ENCODE measurements around the gene TFAM. TPM values are rescaled to one million over a fixed set of nuclear protein-coding genes. Genes with fewer than 3 reads are reported as not detected.
"Not testable (repeated sequence)": the region's sequence is repeated elsewhere in the genome, so short reads cannot be mapped to it uniquely, and the experiment has no call there.

TFAM gene
- total and polyA plus RNA-seq, 2 donors (not counting 1 experiment from before 2014, with no cell fraction given), result 8.2 to 38.4 TPM

DNA sequence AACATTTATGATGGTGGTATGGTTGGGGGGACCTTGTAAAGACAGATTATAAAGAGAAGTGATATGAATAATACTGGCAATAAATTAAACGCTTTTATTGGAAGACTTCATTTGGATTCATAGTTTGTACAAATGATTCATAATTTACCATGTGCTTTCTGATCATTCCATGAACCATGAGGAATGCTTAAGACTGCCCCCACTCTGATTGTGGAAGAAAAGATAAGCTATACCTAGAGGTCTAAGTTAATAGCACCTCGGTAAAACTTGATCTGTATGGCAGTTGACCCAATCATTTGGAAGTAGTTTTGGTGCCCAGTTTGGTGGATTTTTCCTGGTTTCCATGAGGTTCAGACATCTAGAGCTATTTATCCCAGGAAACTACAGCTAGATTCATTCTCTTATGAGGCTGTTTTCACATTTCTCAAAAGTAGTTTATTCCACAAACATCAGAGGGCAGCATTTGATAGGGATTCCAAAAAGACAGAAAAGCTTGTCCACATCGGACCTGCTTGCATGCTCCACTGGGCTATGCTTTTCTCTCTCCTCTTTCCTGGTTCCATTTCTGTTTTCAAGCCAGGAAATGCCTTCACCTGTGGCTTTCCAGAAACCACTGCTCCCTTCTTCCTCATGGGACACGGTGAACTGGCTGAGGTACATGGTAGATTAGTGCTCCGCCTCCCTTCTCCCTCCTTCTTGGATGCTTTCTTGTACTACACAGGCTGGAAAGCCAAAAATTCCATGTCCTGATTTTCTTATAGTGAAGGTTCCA, 29.2 kb downstream of the TFAM start:
- Histone ChIP-seq H3K79me2 (ENCODE audit: control insufficient read depth, insufficient read depth, low read length) (no peaks in the 10 kb centered on the region), H3K4me1 (ENCODE audit: control insufficient read depth in 2 of 2, insufficient read depth in 2 of 2, low read length in 2 of 2) (no peaks in the 10 kb centered on the region), H3K9ac (ENCODE audit: low read length) (no peak overlapping the region), H3K4me2 (replicated peaks; ENCODE audit: low read depth, low read length, poor library complexity, severe bottlenecking) (no peak overlapping the region), H3K36me3 (replicated peaks in 1 of 2; ENCODE audit: control extremely low read depth in 1 of 2, control insufficient read depth in 1 of 2, extremely low read depth in 1 of 2, insufficient read depth in 2 of 2, low read length in 1 of 2) (no peaks in the 10 kb centered on the region), H4K20me1 (ENCODE audit: control insufficient read depth, insufficient read depth, low read length, poor library complexity, severe bottlenecking) (no peaks in the 10 kb centered on the region), H3K27me3 (replicated peaks in 1 of 4; ENCODE audit: control extremely low read depth in 1 of 4, control insufficient read depth in 3 of 4, insufficient read depth in 4 of 4, low read length in 3 of 4) (peaks cover 0 to 6% (median 2%) of the 10 kb centered on the region in 4 experiments), H2AFZ (ENCODE audit: insufficient read depth, low read depth, low read length, poor library complexity, severe bottlenecking) (no peak overlapping the region), H3K27ac (ENCODE audit: low read length in 2 of 2) (no peak overlapping the region), H3K4me3 (ENCODE audit: control extremely low read depth in 1 of 5, extremely low read depth in 1 of 5, insufficient read depth in 1 of 5, low read depth in 2 of 5, low read length in 4 of 5) (no peak overlapping the region), H3K9me3 (ENCODE audit: control extremely low read depth in 1 of 3, control insufficient read depth in 2 of 3, insufficient read depth in 1 of 3, low read length in 2 of 3) (no peaks in the 10 kb centered on the region)
- intact Hi-C loops (cut with micrococcal nuclease), result no loop called here
- 54% methylated on average over 2 of the region's 5 CpGs for WGBS (ENCODE audit: insufficient coverage)
- H3K4me3 Mint-ChIP-seq, result no peak overlapping the region
- POLR2A ChIA-PET, result no interaction called here
- TF ChIP-seq, protein P1, sequence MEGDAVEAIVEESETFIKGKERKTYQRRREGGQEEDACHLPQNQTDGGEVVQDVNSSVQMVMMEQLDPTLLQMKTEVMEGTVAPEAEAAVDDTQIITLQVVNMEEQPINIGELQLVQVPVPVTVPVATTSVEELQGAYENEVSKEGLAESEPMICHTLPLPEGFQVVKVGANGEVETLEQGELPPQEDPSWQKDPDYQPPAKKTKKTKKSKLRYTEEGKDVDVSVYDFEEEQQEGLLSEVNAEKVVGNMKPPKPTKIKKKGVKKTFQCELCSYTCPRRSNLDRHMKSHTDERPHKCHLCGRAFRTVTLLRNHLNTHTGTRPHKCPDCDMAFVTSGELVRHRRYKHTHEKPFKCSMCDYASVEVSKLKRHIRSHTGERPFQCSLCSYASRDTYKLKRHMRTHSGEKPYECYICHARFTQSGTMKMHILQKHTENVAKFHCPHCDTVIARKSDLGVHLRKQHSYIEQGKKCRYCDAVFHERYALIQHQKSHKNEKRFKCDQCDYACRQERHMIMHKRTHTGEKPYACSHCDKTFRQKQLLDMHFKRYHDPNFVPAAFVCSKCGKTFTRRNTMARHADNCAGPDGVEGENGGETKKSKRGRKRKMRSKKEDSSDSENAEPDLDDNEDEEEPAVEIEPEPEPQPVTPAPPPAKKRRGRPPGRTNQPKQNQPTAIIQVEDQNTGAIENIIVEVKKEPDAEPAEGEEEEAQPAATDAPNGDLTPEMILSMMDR (IDR thresholded peaks at IDR 0.05), result no peak
- no peak for TF ChIP-seq EZH2 (IDR thresholded peaks at IDR 0.05; ENCODE audit: borderline replicate concordance, insufficient read depth, low read depth, low read length, poor library complexity, severe bottlenecking)
- peaks cover 14% of the 10 kb centered on the region for H3K27me3 Mint-ChIP-seq
- DNase-seq (no peak), ATAC-seq (ENCODE audit: low read depth) (no peak)
- H3K9me3 Mint-ChIP-seq (ENCODE audit: insufficient read depth), result no peaks in the 10 kb centered on the region
- H3K4me1 Mint-ChIP-seq, result no peaks in the 10 kb centered on the region
- no peak overlapping the region for H3K27ac Mint-ChIP-seq
- CTCF ChIA-PET, result interaction anchor here (0.6 kb wide), 1 partner anchor 68 kb away, joined by 3 read pairs; no protein-coding TSS in a partner anchor

DNA sequence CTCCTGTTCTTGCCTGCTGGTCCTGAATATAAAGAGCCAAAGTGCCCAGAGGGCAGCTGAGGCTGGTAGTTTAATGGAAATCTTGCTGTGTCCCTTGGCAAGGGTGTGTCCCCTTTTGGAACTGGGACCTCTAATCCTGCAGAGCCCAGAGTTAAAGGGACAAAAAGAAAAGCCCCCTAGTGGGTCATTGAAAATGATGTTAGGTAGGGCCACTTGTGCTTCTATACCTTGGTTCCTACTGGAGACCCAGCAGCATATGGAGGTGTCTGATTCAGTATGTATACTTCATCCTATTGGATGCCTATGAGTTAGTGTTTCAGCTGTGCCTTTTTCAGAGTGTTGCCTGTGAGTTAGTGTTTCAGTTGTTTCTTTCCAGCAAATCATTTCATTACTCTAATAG, 30.5 kb downstream of the TFAM start:
- ChIA-PET CTCF (no interaction called here), POLR2A (no interaction called here)
- H3K27ac ChIP-seq (ENCODE audit: low read length in 2 of 2), result no peak overlapping the region
- H3K4me2 ChIP-seq (replicated peaks; ENCODE audit: low read depth, low read length, poor library complexity, severe bottlenecking), result no peak overlapping the region
- Mint-ChIP-seq H3K9me3 (ENCODE audit: insufficient read depth) (no peaks in the 10 kb centered on the region), H3K4me1 (no peaks in the 10 kb centered on the region), H3K4me3 (no peak overlapping the region), H3K27ac (no peak overlapping the region), H3K27me3 (peaks cover 14% of the 10 kb centered on the region)
- intact Hi-C loops (cut with micrococcal nuclease), result no loop called here
- no peak overlapping the region for H2AFZ ChIP-seq (ENCODE audit: insufficient read depth, low read depth, low read length, poor library complexity, severe bottlenecking)
- TF ChIP-seq, protein P1 (IDR thresholded peaks at IDR 0.05), result no peak
- TF ChIP-seq EZH2 (IDR thresholded peaks at IDR 0.05; ENCODE audit: borderline replicate concordance, insufficient read depth, low read depth, low read length, poor library complexity, severe bottlenecking), result no peak
- no peak overlapping the region for H3K9ac ChIP-seq (ENCODE audit: low read length)
- peaks cover 0 to 6% (median 2%) of the 10 kb centered on the region in 4 experiments for H3K27me3 ChIP-seq (replicated peaks in 1 of 4; ENCODE audit: control extremely low read depth in 1 of 4, control insufficient read depth in 3 of 4, insufficient read depth in 4 of 4, low read length in 3 of 4)
- no peak overlapping the region for H3K4me3 ChIP-seq (ENCODE audit: control extremely low read depth in 1 of 5, extremely low read depth in 1 of 5, insufficient read depth in 1 of 5, low read depth in 2 of 5, low read length in 4 of 5)
- H3K4me1 ChIP-seq (ENCODE audit: control insufficient read depth in 2 of 2, insufficient read depth in 2 of 2, low read length in 2 of 2), result no peaks in the 10 kb centered on the region
- DNase-seq (no peak), ATAC-seq (ENCODE audit: low read depth) (no peak)
- H3K79me2 ChIP-seq (ENCODE audit: control insufficient read depth, insufficient read depth, low read length), result no peaks in the 10 kb centered on the region
- H4K20me1 ChIP-seq (ENCODE audit: control insufficient read depth, insufficient read depth, low read length, poor library complexity, severe bottlenecking), result no peaks in the 10 kb centered on the region
- no peaks in the 10 kb centered on the region for H3K36me3 ChIP-seq (replicated peaks in 1 of 2; ENCODE audit: control extremely low read depth in 1 of 2, control insufficient read depth in 1 of 2, extremely low read depth in 1 of 2, insufficient read depth in 2 of 2, low read length in 1 of 2)
- no peaks in the 10 kb centered on the region for H3K9me3 ChIP-seq (ENCODE audit: control extremely low read depth in 1 of 3, control insufficient read depth in 2 of 3, insufficient read depth in 1 of 3, low read length in 2 of 3)

DNA sequence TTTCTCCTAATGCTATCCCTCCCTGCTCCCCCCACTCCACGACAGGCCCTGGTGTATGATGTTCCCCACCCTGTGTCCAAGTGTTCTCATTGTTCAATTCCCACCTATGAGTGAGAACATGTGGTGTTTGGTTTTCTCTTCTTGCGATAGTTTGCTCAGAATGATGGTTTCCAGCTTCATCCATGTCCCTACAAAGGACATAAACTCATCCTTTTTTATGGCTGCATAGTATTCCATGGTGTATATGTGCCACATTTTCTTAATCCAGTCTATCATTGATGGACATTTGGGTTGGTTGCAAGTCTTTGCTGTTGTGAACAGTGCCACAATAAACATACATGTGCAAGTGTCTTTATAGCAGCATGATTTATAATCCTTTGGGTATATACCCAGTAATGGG, 32.7 kb downstream of the TFAM start:
- intact Hi-C loops (cut with micrococcal nuclease); H3K4me2 ChIP-seq (replicated peaks; ENCODE audit: low read depth, low read length, poor library complexity, severe bottlenecking); H3K4me3 Mint-ChIP-seq; H4K20me1 ChIP-seq (ENCODE audit: control insufficient read depth, insufficient read depth, low read length, poor library complexity, severe bottlenecking); H3K79me2 ChIP-seq (ENCODE audit: control insufficient read depth, insufficient read depth, low read length); H3K4me1 Mint-ChIP-seq; H3K4me3 ChIP-seq (ENCODE audit: control extremely low read depth in 1 of 5, extremely low read depth in 1 of 5, insufficient read depth in 1 of 5, low read depth in 2 of 5, low read length in 4 of 5); H3K4me1 ChIP-seq (ENCODE audit: control insufficient read depth in 2 of 2, insufficient read depth in 2 of 2, low read length in 2 of 2); DNase-seq; H2AFZ ChIP-seq (ENCODE audit: insufficient read depth, low read depth, low read length, poor library complexity, severe bottlenecking); H3K36me3 ChIP-seq (replicated peaks in 1 of 2; ENCODE audit: control extremely low read depth in 1 of 2, control insufficient read depth in 1 of 2, extremely low read depth in 1 of 2, insufficient read depth in 2 of 2, low read length in 1 of 2); H3K9me3 ChIP-seq (ENCODE audit: control extremely low read depth in 1 of 3, control insufficient read depth in 2 of 3, insufficient read depth in 1 of 3, low read length in 2 of 3); H3K27ac ChIP-seq (ENCODE audit: low read length in 2 of 2); H3K27ac Mint-ChIP-seq; H3K27me3 ChIP-seq (replicated peaks in 1 of 4; ENCODE audit: control extremely low read depth in 1 of 4, control insufficient read depth in 3 of 4, insufficient read depth in 4 of 4, low read length in 3 of 4); CTCF ChIA-PET; H3K9me3 Mint-ChIP-seq (ENCODE audit: insufficient read depth); ATAC-seq (ENCODE audit: low read depth); H3K9ac ChIP-seq (ENCODE audit: low read length); POLR2A ChIA-PET: not testable (repeated sequence)
- no CpG with 5 or more reads among the region's 2 CpGs for WGBS (ENCODE audit: insufficient coverage)
- peaks cover 17% of the 10 kb centered on the region for H3K27me3 Mint-ChIP-seq

Data from B cell (primary cell).